HG03575 (cell line): ENCODE results near the gene LTN1.
"Not testable (repeated sequence)": the region's sequence is repeated elsewhere in the genome, so short reads cannot be mapped to it uniquely, and the experiment has no call there.

Experiments used
- ATAC-seq: cut with Tn5 transposase; IDR thresholded peaks from one replicate; pipeline ENCODE4 v1.9.1; 2021; ENCODE audit not compliant: unreplicated experiment, insufficient number of reproducible peaks, low FRiP score; ENCODE audit errors: extremely low read depth

Gene LTN1, protein sequence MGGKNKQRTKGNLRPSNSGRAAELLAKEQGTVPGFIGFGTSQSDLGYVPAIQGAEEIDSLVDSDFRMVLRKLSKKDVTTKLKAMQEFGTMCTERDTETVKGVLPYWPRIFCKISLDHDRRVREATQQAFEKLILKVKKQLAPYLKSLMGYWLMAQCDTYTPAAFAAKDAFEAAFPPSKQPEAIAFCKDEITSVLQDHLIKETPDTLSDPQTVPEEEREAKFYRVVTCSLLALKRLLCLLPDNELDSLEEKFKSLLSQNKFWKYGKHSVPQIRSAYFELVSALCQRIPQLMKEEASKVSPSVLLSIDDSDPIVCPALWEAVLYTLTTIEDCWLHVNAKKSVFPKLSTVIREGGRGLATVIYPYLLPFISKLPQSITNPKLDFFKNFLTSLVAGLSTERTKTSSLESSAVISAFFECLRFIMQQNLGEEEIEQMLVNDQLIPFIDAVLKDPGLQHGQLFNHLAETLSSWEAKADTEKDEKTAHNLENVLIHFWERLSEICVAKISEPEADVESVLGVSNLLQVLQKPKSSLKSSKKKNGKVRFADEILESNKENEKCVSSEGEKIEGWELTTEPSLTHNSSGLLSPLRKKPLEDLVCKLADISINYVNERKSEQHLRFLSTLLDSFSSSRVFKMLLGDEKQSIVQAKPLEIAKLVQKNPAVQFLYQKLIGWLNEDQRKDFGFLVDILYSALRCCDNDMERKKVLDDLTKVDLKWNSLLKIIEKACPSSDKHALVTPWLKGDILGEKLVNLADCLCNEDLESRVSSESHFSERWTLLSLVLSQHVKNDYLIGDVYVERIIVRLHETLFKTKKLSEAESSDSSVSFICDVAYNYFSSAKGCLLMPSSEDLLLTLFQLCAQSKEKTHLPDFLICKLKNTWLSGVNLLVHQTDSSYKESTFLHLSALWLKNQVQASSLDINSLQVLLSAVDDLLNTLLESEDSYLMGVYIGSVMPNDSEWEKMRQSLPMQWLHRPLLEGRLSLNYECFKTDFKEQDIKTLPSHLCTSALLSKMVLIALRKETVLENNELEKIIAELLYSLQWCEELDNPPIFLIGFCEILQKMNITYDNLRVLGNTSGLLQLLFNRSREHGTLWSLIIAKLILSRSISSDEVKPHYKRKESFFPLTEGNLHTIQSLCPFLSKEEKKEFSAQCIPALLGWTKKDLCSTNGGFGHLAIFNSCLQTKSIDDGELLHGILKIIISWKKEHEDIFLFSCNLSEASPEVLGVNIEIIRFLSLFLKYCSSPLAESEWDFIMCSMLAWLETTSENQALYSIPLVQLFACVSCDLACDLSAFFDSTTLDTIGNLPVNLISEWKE (N-terminal part only)

GRCh38 chr21:28992526-28993292 is at the start of gene LTN1:
Gene LTN1 (minus strand): TSS chr21:28992877. CDS start chr21:28992805, 72 bp downstream.
- ATAC-seq: peak; percentile 92

DNA sequence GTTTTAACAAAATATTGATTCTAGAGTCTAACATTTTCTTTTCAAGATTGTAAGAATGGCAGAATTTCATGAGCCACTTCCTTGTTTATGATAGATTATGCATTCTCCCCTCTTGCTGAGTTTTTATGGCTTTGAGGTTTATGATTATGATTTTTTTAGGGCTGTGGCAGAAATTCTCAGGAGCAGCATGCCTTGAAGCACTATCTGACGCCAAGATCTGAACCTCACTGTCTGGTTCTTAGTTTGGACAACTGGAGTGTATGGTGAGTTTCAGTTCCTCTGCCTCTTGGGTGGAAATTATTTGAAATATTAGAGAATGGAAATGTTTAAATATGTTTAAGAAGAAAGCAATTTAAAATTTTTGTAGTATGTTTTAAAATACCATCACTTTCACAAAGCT is 42.0 kb upstream of the LTN1 start:
- ATAC-seq: no peak

DNA sequence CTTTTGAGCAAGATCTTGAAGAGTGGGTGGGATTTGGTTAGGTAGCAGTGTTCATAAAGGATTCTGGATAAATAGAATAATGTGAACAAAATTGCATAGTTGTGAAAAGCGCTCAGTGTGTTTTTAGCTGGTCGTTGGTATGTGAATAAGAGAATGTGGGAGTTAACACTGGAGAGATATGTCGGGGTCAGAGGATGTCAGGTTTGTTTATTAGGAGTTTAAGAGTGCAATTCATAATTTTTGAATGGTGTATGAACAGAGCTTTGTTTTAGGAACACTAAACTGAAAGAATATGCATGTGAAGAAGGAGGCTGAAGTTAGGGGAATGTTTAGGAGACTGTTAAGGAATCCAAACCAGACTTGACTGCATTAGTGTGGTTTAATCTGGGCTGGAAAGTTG is 41.2 kb upstream of the LTN1 start:
- no peak for ATAC-seq

GRCh38 chr21:29033301-29033700 is 40.6 kb upstream of the LTN1 start:
- no peak for ATAC-seq

GRCh38 chr21:29030909-29031308 is 38.2 kb upstream of the LTN1 start:
- ATAC-seq: no peak

- no peak for ATAC-seq
Observed at GRCh38 chr21:29029524-29029923, 36.8 kb upstream of the LTN1 start.

DNA sequence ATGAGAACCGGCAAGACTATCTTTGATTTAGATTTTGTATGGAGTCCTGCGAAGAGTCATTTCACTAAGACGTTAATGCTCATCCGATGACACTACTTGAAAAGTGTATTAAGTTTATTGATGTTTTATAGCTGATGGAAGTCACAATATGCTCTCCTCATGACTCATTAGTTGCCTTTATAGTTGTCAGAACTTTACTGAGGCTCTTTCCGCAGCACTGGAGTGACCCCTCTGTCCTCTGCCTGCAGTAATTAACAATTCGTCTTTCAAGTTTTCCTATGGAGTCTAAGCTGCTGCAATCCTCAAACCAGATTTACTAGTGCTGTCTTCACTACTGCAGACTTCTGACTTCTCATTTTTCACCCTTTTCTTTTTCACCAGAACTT is 32.6 kb upstream of the LTN1 start:
- no peak for ATAC-seq

- ATAC-seq: peak; percentile 79
Observed at GRCh38 chr21:29024474-29025327, 32.0 kb upstream of the LTN1 start, which contains the start of gene USP16. Gene USP16 (plus strand): TSS chr21:29024668. CDS start chr21:29027914, 3,246 bp downstream.

- no peak for ATAC-seq
Observed at GRCh38 chr21:29022166-29022565, 29.5 kb upstream of the LTN1 start.

- no peak for ATAC-seq
Observed at GRCh38 chr21:29018540-29018939, 25.9 kb upstream of the LTN1 start.

GRCh38 chr21:29017639-29018237 is 25.1 kb upstream of the LTN1 start:
- ATAC-seq: no peak

DNA sequence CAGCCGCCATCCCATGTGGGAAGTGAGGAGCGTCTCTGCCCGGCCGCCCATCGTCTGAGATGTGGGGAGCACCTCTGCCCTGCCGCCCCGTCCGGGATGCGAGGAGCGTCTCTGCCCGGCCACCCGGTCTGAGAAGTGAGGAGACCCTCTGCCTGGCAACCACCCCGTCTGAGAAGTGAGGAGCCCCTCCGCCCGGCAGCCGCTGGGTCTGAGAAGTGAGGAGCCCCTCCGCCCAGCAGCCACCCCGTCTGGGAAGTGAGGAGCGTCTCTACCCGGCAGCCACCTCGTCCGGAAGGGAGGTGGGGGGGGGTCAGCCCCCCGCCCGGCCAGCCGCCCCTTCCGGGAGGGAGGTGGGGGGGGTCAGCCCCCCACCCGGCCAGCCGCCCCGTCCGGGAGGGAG is 18.6 kb upstream of the LTN1 start:
- ATAC-seq: not testable (repeated sequence)

DNA sequence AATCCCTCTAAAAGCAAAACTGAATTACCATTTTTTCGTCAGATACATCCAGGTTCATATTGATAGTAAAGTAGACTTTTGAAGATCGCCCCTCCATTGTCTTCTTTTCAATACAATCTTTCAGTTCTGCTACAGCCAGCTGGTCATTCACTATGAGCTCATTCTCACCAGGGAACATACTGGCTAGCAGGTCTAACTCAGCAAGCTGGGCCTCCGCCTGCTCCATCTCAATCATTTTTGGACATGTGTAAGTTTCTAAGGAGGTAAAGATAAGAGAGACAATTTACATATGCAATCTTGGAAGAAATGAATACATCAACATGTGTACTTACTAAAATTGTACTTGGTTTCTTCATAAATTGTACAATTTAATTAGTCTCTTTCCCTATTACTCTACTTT is 15.7 kb upstream of the LTN1 start:
- no peak for ATAC-seq

- ATAC-seq: no peak
Observed at GRCh38 chr21:29007810-29008209, 15.1 kb upstream of the LTN1 start.

DNA sequence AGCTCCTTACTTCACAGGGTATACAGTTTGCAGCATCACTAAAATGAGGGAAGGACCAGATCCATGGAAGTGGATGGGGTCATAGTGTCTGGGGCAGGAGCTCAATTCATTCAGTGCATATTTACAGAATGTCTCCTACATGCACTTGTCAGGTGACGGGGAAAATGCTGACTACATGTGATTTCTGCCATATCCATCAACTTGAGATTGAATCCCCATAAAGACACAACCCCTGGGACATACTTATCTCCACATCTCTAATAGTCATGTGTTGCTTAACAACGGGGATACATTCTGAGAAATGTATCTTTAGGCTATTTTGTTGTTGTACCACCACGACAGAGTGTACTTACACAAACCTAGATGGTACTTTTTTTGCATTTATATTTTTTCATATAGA is 14.5 kb upstream of the LTN1 start:
- ATAC-seq: no peak

DNA sequence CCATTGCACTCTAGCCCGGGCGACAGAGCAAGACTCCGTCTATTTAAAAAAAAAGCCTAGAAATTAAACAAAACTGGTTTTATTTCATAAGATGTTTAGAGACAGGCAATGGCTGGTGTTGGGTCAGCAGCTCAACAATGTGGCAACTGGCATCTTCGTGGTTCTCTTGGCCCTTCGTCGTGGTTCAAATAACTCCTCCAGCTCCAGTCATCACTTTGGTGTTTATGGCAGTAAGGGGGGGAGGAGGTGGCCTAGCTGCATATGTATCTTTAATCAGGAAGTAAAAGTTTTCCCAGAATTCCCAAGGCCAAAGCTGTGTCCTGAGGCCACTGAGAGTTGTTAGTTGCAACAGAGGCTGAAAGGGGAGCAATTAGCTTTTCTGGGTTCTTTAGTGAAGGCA is 13.0 kb upstream of the LTN1 start:
- ATAC-seq: no peak

DNA sequence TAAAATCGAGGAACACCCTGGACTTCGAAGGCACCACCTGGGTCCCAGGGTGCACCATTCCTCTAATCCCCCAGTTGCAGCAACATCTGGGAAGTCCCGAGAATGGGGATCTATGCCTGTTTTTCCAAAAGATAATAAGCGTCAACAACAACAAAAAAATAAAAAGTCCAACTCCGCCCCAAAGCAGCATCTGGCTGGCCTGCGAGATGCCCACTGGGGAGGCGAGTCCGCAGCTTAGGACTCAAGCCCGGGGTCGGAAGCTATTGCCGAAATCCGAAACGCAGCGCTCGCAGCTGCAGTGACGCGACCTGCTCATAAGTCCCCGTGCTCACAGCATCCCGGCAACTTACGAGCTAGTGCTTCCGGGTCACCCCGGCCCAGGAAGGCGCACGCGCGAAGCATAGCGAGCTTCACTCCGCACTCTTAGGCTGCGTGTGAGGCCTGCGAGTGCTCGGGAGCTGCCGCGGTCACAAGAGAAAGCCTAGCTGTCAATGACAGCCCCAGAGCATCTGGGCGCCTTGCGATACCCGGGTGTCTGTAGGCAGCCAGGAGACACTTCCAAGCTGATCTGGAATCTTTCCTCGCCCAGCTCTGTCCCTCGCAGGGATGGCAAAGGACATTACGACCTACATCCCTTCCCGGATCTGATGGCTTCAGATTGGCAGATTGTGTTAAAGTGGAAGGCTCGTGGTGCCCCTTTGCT is 9.9 kb upstream of the LTN1 start:
- ATAC-seq: peak; percentile 75
